Hematopoietic multipotent progenitor cell (in vitro differentiated cells): ENCODE results near the gene CNTROB. TPM values are rescaled to one million over a fixed set of nuclear protein-coding genes. Genes with fewer than 3 reads are reported as not detected.

Experiments used
- DNase-seq, 3 donors: peaks; one replicate each; pipeline ENCODE4 v3.0.0-alpha.2; 2011 to 2015; ENCODE audit warnings: low read depth in 2 of 3, low spot score in 2 of 3
- total RNA-seq: library from RNA; depleted of rRNA; stranded (reverse); fragments of >200 nt; gene quantifications from one replicate; pipeline ENCODE4 v1.2.3, GENCODE V29; 2012

CNTROB gene
- 36.6 TPM for total RNA-seq

- peak; percentile 99 for DNase-seq
Measured at GRCh38 chr17:7931709-7932482, at the start of gene CNTROB, which contains the start of gene TRAPPC1. Gene CNTROB, plus strand, starts transcription at chr17:7932206. Its CDS starts 874 bp downstream, at chr17:7933080. Gene TRAPPC1, minus strand, starts transcription at chr17:7931946. Its CDS starts 117 bp downstream, at chr17:7931829.

- no peak for DNase-seq
Measured at GRCh38 chr17:7882629-7883028, 49.4 kb upstream of the CNTROB start.

GRCh38 chr17:7883781-7884386, 48.1 kb upstream of the CNTROB start:
- DNase-seq: peak in 2 of 3 donors; percentile 68 to 72

GRCh38 chr17:7884581-7885366, 47.2 kb upstream of the CNTROB start:
- peak in 1 of 3 donors; percentile 15 for DNase-seq

GRCh38 chr17:7885367-7886226, 46.4 kb upstream of the CNTROB start:
- peak in 2 of 3 donors; percentile 44 to 47 for DNase-seq

GRCh38 chr17:7886227-7887037, 45.6 kb upstream of the CNTROB start:
- peak in 1 of 3 donors; percentile 33 for DNase-seq

- no peak for DNase-seq
Measured at GRCh38 chr17:7887038-7887481, 44.9 kb upstream of the CNTROB start.

- peak; percentile 74 to 96 (median 92) for DNase-seq
Measured at GRCh38 chr17:7887482-7888183, 44.4 kb upstream of the CNTROB start.

- peak in 1 of 3 donors; percentile 11 for DNase-seq
Measured at GRCh38 chr17:7888184-7888920, 43.7 kb upstream of the CNTROB start, which contains the start of gene CHD3. Gene CHD3, plus strand, starts transcription at chr17:7888789. Its CDS starts 212 bp downstream, at chr17:7889001.

- DNase-seq: peak in 2 of 3 donors; percentile 89 to 94
Measured at GRCh38 chr17:7889166-7889955, 42.6 kb upstream of the CNTROB start.

- no peak for DNase-seq
Measured at GRCh38 chr17:7893187-7893880, 38.7 kb upstream of the CNTROB start.

- no peak for DNase-seq
Measured at GRCh38 chr17:7894226-7894625, 37.8 kb upstream of the CNTROB start.

- DNase-seq: no peak
Measured at GRCh38 chr17:7894866-7895265, 37.1 kb upstream of the CNTROB start.

- DNase-seq: no peak
Measured at GRCh38 chr17:7897090-7897489, 34.9 kb upstream of the CNTROB start.

GRCh38 chr17:7897773-7898172, 34.2 kb upstream of the CNTROB start:
- DNase-seq: peak in 2 of 3 donors; percentile 69 to 86
